Cardiac fibroblast (primary cell): Measurements from ENCODE around the gene LRRC4C.

Experiments used
- DNase-seq, 2 donors: peaks; one replicate each; pipeline versions ENCODE4 v3.0.0 to v3.0.0-alpha.2; 2010; ENCODE audit warnings: low read depth in 2 of 2
- H3K4me3 ChIP-seq, 2 donors: replicated peaks in 1 of 2; 1 replicate in 1 of 2; 2 replicates in 1 of 2; pipeline ENCODE4 v1.5.1; 2011; ENCODE audit warnings: low read depth in 2 of 2, low read length in 2 of 2, mild to moderate bottlenecking in 2 of 2, moderate library complexity in 1 of 2
- CTCF ChIP-seq: IDR thresholded peaks from one replicate; pipeline ENCODE4 v1.5.1; 2011; ENCODE audit warnings: low read depth, mild to moderate bottlenecking, low read length, inconsistent platforms

The LRRC4C gene

GRCh38 chr11:41306431-41306830 lies 153.0 kb downstream of the LRRC4C start:
- no peak overlapping the region for H3K4me3 ChIP-seq
- no peak for TF ChIP-seq CTCF
- no peak for DNase-seq

GRCh38 chr11:41301023-41301422 lies 158.4 kb downstream of the LRRC4C start:
- H3K4me3 ChIP-seq, result no peak overlapping the region
- peak in 1 of 2 donors; percentile 2 for DNase-seq
- no peak for TF ChIP-seq CTCF

- DNase-seq, result no peak
- no peak for TF ChIP-seq CTCF
- no peak overlapping the region for H3K4me3 ChIP-seq
Measured at GRCh38 chr11:41289408-41289807, 170.0 kb downstream of the LRRC4C start.

- no peak for TF ChIP-seq CTCF
- no peak for DNase-seq
- no peak overlapping the region for H3K4me3 ChIP-seq
Measured at GRCh38 chr11:41286751-41287150, 172.7 kb downstream of the LRRC4C start.

GRCh38 chr11:41284354-41284753 lies 175.1 kb downstream of the LRRC4C start:
- no peak for DNase-seq
- no peak overlapping the region for H3K4me3 ChIP-seq
- TF ChIP-seq CTCF, result no peak

GRCh38 chr11:41283191-41283930 lies 176.1 kb downstream of the LRRC4C start:
- TF ChIP-seq CTCF, result no peak
- no peak for DNase-seq
- no peak overlapping the region for H3K4me3 ChIP-seq

- H3K4me3 ChIP-seq, result no peak overlapping the region
- DNase-seq, result no peak
- TF ChIP-seq CTCF, result no peak
Measured at GRCh38 chr11:41282395-41282794, 177.1 kb downstream of the LRRC4C start.
